Neuronal stem cell (in vitro differentiated cells): ENCODE results near the gene A2ML1.
A peak's percentile ranks its signal among the peaks of the same experiment; 100 is the strongest.

ENCODE experiments used
- DNase-seq: peaks from one replicate; pipeline ENCODE4 v3.0.0-alpha.2; 2013; ENCODE audit warnings: low spot score
- H2AFZ ChIP-seq: one replicate; pipeline ENCODE4 v1.6.1; 2013; ENCODE audit warnings: mild to moderate bottlenecking, low read length, inconsistent platforms
- H2AK5ac ChIP-seq: 2 replicates; pipeline ENCODE4 v1.6.1; 2013; ENCODE audit warnings: low read depth, mild to moderate bottlenecking, inconsistent platforms, low read length, moderate library complexity, mixed read lengths
- H2BK120ac ChIP-seq: 2 replicates; pipeline ENCODE4 v1.6.1; 2013; ENCODE audit warnings: low read depth, mild to moderate bottlenecking, inconsistent platforms, low read length, moderate library complexity, mixed read lengths
- H2BK12ac ChIP-seq: one replicate; pipeline ENCODE4 v1.6.1; 2013; ENCODE audit warnings: low read length, inconsistent platforms
- H2BK15ac ChIP-seq: 2 replicates; pipeline ENCODE4 v1.6.1; 2013; ENCODE audit warnings: mild to moderate bottlenecking, low read length, inconsistent platforms, mixed read lengths
- H2BK5ac ChIP-seq: one replicate; pipeline ENCODE4 v1.6.1; 2013; ENCODE audit warnings: inconsistent platforms, mild to moderate bottlenecking, low read length, moderate library complexity
- H3K14ac ChIP-seq: one replicate; pipeline ENCODE4 v1.6.1; 2013; ENCODE audit warnings: low read length, inconsistent platforms
- H3K18ac ChIP-seq: 2 replicates; pipeline ENCODE4 v1.6.1; 2013; ENCODE audit warnings: low read length, inconsistent platforms
- H3K23ac ChIP-seq: 2 replicates; pipeline ENCODE4 v1.6.1; 2013; ENCODE audit warnings: low read depth, mild to moderate bottlenecking, mixed read lengths, low read length, inconsistent platforms; ENCODE audit not compliant: poor library complexity
- H3K27ac ChIP-seq: replicated peaks from 3 replicates; pipeline ENCODE4 v1.5.1; 2013; ENCODE audit warnings: low read length, inconsistent platforms
- H3K27me3 ChIP-seq, 3 experiments: 2 replicates each; pipeline ENCODE4 v1.6.1; 2013; ENCODE audit warnings: low read length in 3 of 3, mild to moderate bottlenecking in 2 of 3, inconsistent platforms in 1 of 3, low read depth in 1 of 3, mixed read lengths in 1 of 3, moderate library complexity in 1 of 3; ENCODE audit not compliant: control insufficient read depth in 3 of 3, insufficient read depth in 3 of 3
- H3K36me3 ChIP-seq, 2 donors: replicated peaks in 1 of 2; 2 replicates each; pipeline ENCODE4 v1.6.1; 2013; ENCODE audit warnings: low read length in 2 of 2; ENCODE audit not compliant: control insufficient read depth in 2 of 2, insufficient read depth in 2 of 2
- H3K4ac ChIP-seq: 2 replicates; pipeline ENCODE4 v1.6.1; 2013; ENCODE audit warnings: inconsistent platforms, mild to moderate bottlenecking, low read length, moderate library complexity
- H3K4me1 ChIP-seq, 2 donors: 1 replicate in 1 of 2; 2 replicates in 1 of 2; pipeline ENCODE4 v1.6.1; 2013; ENCODE audit warnings: low read length in 2 of 2, low read depth in 1 of 2; ENCODE audit not compliant: control insufficient read depth in 2 of 2, insufficient read depth in 1 of 2
- H3K4me2 ChIP-seq: one replicate; pipeline ENCODE4 v1.6.1; 2013; ENCODE audit warnings: mild to moderate bottlenecking, low read length, inconsistent platforms; ENCODE audit not compliant: insufficient read depth, poor library complexity, severe bottlenecking
- H3K4me3 ChIP-seq, 2 donors: 2 replicates each; pipeline ENCODE4 v1.5.1; 2013; ENCODE audit warnings: low read length in 2 of 2, mild to moderate bottlenecking in 2 of 2, inconsistent platforms in 1 of 2, moderate library complexity in 1 of 2
- H3K79me1 ChIP-seq: one replicate; pipeline ENCODE4 v1.6.1; 2013; ENCODE audit warnings: low read depth, mild to moderate bottlenecking, inconsistent platforms, low read length, moderate library complexity
- H3K9ac ChIP-seq: one replicate; pipeline ENCODE4 v1.6.1; 2013; ENCODE audit warnings: mild to moderate bottlenecking, low read depth, low read length, inconsistent platforms; ENCODE audit not compliant: poor library complexity
- H3K9me3 ChIP-seq, 2 donors: replicated peaks in 1 of 2; 2 replicates each; pipeline versions ENCODE3 to v1.6.1; 2013; ENCODE audit warnings: low read length in 2 of 2, mild to moderate bottlenecking in 2 of 2, inconsistent platforms in 1 of 2, low read depth in 1 of 2, mixed read lengths in 1 of 2, moderate library complexity in 1 of 2; ENCODE audit not compliant: control insufficient read depth in 2 of 2, insufficient read depth in 1 of 2
- H4K8ac ChIP-seq: one replicate; pipeline ENCODE4 v1.6.1; 2013; ENCODE audit warnings: low read depth, mild to moderate bottlenecking, inconsistent platforms, low read length, moderate library complexity
- H4K91ac ChIP-seq: one replicate; pipeline ENCODE4 v1.6.1; 2013; ENCODE audit warnings: low read length, low read depth, mild to moderate bottlenecking, inconsistent platforms; ENCODE audit not compliant: poor library complexity
- WGBS, 2 donors: extraction: QIAGEN DNeasy Blood & Tissue Kit; methylation state at CpG; one replicate each; pipeline ENCODE4 v1.1.7; 2013; ENCODE audit warnings: missing lambda C conversion rate in 2 of 2, mixed read lengths in 1 of 2; ENCODE audit not compliant: insufficient read length in 2 of 2, insufficient replicate concordance in 1 of 2; ENCODE audit errors: extremely low coverage in 2 of 2; 5-methylcytosine and 5-hydroxymethylcytosine counted together

Gene A2ML1

GRCh38 chr12:8828257-8829124, 6.1 kb downstream of the A2ML1 start:
- no peak overlapping the region for H3K9ac ChIP-seq
- peaks cover 0 to 9% of the 10 kb centered on the region in 2 donors for H3K4me1 ChIP-seq
- no peak overlapping the region for H2AFZ ChIP-seq
- no peak overlapping the region for H3K18ac ChIP-seq
- peaks cover 0 to 3% (median 0%) of the 10 kb centered on the region in 3 experiments for H3K27me3 ChIP-seq
- no peak overlapping the region for H2BK5ac ChIP-seq
- H2AK5ac ChIP-seq = no peak overlapping the region
- H2BK15ac ChIP-seq = no peak overlapping the region
- H3K4me3 ChIP-seq = no peak overlapping the region
- no CpG with 5 or more reads among the region's 9 CpGs for WGBS, 2 donors
- no peaks in the 10 kb centered on the region for H3K36me3 ChIP-seq
- H3K14ac ChIP-seq = no peak overlapping the region
- H3K79me1 ChIP-seq = no peaks in the 10 kb centered on the region
- H2BK120ac ChIP-seq = no peak overlapping the region
- no peaks in the 10 kb centered on the region for H3K9me3 ChIP-seq
- DNase-seq = no peak
- no peak overlapping the region for H4K8ac ChIP-seq
- H3K4ac ChIP-seq = no peak overlapping the region
- H4K91ac ChIP-seq = no peak overlapping the region
- H3K27ac ChIP-seq = no peak overlapping the region
- no peak overlapping the region for H3K23ac ChIP-seq
- H3K4me2 ChIP-seq = no peak overlapping the region
- H2BK12ac ChIP-seq = no peak overlapping the region

GRCh38 chr12:8829125-8829518, 6.7 kb downstream of the A2ML1 start:
- Histone ChIP-seq H2AK5ac (no peak overlapping the region), H2BK5ac (no peak overlapping the region), H4K8ac (no peak overlapping the region), H3K4me3 (no peak overlapping the region), H3K9ac (no peak overlapping the region), H2BK12ac (no peak overlapping the region), H3K9me3 (no peaks in the 10 kb centered on the region), H3K4ac (no peak overlapping the region), H3K36me3 (no peaks in the 10 kb centered on the region), H3K27ac (no peak overlapping the region), H3K4me1 (peaks cover 0 to 7% of the 10 kb centered on the region in 2 donors), H4K91ac (no peak overlapping the region), H2BK15ac (no peak overlapping the region), H3K27me3 (no peaks in the 10 kb centered on the region), H3K23ac (no peak overlapping the region), H2BK120ac (no peak overlapping the region), H3K14ac (no peak overlapping the region), H3K4me2 (no peak overlapping the region), H3K18ac (no peak overlapping the region), H3K79me1 (no peaks in the 10 kb centered on the region), H2AFZ (no peak overlapping the region)
- WGBS, 2 donors = no CpG with 5 or more reads among the region's 5 CpGs
- DNase-seq = no peak

DNA sequence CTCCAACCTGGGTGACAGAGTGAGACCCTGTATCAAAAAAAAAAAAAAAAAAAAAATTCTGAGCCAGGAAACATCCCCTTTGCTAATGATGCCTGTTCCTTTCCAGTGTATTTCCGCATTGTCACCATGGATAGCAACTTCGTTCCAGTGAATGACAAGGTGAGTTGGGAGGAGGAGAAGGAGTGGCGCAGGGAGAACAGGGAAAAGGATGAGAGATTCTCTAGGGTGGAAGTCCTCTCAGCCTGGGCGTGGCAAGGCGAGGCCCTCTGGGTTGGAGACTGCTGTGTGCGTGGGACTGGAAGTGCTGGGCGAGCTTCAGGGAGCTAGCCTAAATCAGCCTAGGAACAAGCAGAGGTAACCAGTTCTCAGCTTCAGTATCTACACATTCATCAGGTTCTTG, 7.2 kb downstream of the A2ML1 start:
- H2BK15ac ChIP-seq = no peak overlapping the region
- peaks cover 0 to 7% of the 10 kb centered on the region in 2 donors for H3K4me1 ChIP-seq
- no peak overlapping the region for H2BK120ac ChIP-seq
- H3K36me3 ChIP-seq = no peaks in the 10 kb centered on the region
- H3K9ac ChIP-seq = no peak overlapping the region
- no peak overlapping the region for H3K4me3 ChIP-seq
- H2AFZ ChIP-seq = no peak overlapping the region
- no CpG with 5 or more reads among the region's 7 CpGs for WGBS, 2 donors
- no peak overlapping the region for H3K27ac ChIP-seq
- no peak overlapping the region for H4K91ac ChIP-seq
- H3K4ac ChIP-seq = no peak overlapping the region
- no peak overlapping the region for H3K4me2 ChIP-seq
- H3K14ac ChIP-seq = no peak overlapping the region
- H3K9me3 ChIP-seq = no peaks in the 10 kb centered on the region
- no peak overlapping the region for H2AK5ac ChIP-seq
- peak overlapping the region; percentile 46 for H3K18ac ChIP-seq
- H2BK5ac ChIP-seq = no peak overlapping the region
- no peak overlapping the region for H2BK12ac ChIP-seq
- H3K27me3 ChIP-seq = no peaks in the 10 kb centered on the region
- no peak overlapping the region for H4K8ac ChIP-seq
- H3K23ac ChIP-seq = no peak overlapping the region
- DNase-seq = no peak
- no peaks in the 10 kb centered on the region for H3K79me1 ChIP-seq

DNA sequence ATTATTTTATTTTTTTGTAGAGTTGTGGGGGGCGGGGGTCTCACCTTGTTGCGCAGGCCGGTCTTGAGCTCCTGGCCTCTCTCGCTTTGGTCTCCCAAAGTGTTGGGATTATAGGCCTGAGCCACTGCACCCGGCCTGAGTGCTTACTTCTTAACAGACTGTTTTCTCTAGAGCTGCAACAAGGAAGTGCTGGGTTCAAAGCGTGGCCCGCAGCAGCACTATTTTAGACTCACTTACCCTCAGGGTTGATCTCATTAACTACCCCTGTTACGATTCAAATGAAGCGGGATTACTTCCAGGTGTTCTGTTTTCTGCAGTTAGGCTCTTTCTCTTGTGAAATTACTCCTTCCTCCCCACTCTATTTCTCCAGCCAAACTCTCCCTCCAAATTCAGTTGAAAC, 8.7 kb downstream of the A2ML1 start:
- Histone ChIP-seq H3K23ac (no peak overlapping the region), H3K9ac (no peak overlapping the region), H2AK5ac (no peak overlapping the region), H4K8ac (no peak overlapping the region), H3K4me1 (peaks cover 0 to 7% of the 10 kb centered on the region in 2 donors), H2BK12ac (no peak overlapping the region), H3K27ac (no peak overlapping the region), H3K4me2 (no peak overlapping the region), H3K79me1 (no peaks in the 10 kb centered on the region), H2BK15ac (no peak overlapping the region), H3K4me3 (no peak overlapping the region), H2BK5ac (no peak overlapping the region), H2BK120ac (no peak overlapping the region), H3K27me3 (no peaks in the 10 kb centered on the region), H2AFZ (no peak overlapping the region), H3K18ac (no peak overlapping the region), H3K4ac (no peak overlapping the region), H4K91ac (no peak overlapping the region), H3K14ac (no peak overlapping the region), H3K9me3 (no peaks in the 10 kb centered on the region), H3K36me3 (no peaks in the 10 kb centered on the region)
- no peak for DNase-seq
- WGBS, 2 donors = no CpG with 5 or more reads among the region's 9 CpGs
